Colonic mucosa (tissue), 4 donors: ENCODE data around the gene LY9. TPM values are rescaled to one million over a fixed set of nuclear protein-coding genes. Genes with fewer than 3 reads are reported as not detected.

Experiments used
- DNase-seq: peaks from one replicate; pipeline ENCODE4 v3.0.0-alpha.2; 2020
- H3K27ac ChIP-seq: fragments of 200-600 bp; one replicate; pipeline ENCODE4 v1.8.0; 2021
- H3K27me3 ChIP-seq: fragments of 200-600 bp; one replicate; pipeline ENCODE4 v1.8.0; 2021
- H3K36me3 ChIP-seq: fragments of 200-600 bp; one replicate; pipeline ENCODE4 v1.8.0; 2021
- H3K4me1 ChIP-seq: fragments of 200-600 bp; one replicate; pipeline ENCODE4 v1.8.0; 2021; ENCODE audit warnings: mild to moderate bottlenecking
- H3K4me3 ChIP-seq: fragments of 200-600 bp; one replicate; pipeline ENCODE4 v1.8.0; 2021
- H3K9ac ChIP-seq, 2 donors: one replicate each; pipeline ENCODE4 v1.7.0; 2013; ENCODE audit warnings: control low read depth in 2 of 2, low read depth in 2 of 2, low read length in 2 of 2
- H3K9me3 ChIP-seq: fragments of 200-600 bp; one replicate; pipeline ENCODE4 v1.8.0; 2021
- intact Hi-C: fragments of 100-400 bp; cut with DNase I; formaldehyde crosslinking; loops from one replicate; pipeline ENCODE4 v1.14.1; 2022
- total RNA-seq, 2 donors: library from RNA; stranded (reverse); fragmentation: NEBNext Ultra II Directional in 1 of 2; extraction: Animal tissue kit (Norgen Biotek cat#: 25700) in 1 of 2; gene quantifications; one replicate each; pipeline ENCODE4 v1.2.1, GENCODE V29; 2021
- TF ChIP-seq, protein P1 (sequence below): fragments of 200-600 bp; IDR thresholded peaks from one replicate; pipeline ENCODE4 v1.8.0; 2022; ENCODE audit warnings: antibody characterized with exemption, mild to moderate bottlenecking
- donor health status: healthy.
- donor health status: DM: no; HTN: no; CAD: no.
- donor health status: DM: no; HTN: no; CAD: no.

LY9 gene
- total RNA-seq, 2 donors from 2014 or later: 1.2 to 2.7 TPM

DNA sequence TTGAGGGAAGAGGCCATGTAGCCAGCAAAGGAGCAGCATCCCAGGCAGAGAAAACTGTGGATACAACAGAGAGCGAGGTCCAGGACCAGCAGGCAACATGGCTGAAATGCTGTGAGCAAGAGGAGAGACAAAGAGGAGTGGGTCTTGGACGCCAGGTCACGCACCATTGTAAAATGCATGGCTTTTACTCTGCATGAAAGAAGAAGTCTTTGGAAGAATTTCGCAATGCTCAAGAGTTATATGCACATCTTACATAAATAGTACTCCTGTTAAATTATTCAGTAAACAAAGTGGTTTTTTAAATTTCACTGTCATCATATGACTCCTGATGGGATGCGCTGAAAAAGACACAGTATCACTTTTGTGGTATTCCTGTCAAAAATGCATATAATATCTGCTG, 63.2 kb downstream of the LY9 start:
- no peaks in the 10 kb centered on the region for H3K9me3 ChIP-seq
- H3K4me3 ChIP-seq: no peak overlapping the region
- TF ChIP-seq, protein P1, sequence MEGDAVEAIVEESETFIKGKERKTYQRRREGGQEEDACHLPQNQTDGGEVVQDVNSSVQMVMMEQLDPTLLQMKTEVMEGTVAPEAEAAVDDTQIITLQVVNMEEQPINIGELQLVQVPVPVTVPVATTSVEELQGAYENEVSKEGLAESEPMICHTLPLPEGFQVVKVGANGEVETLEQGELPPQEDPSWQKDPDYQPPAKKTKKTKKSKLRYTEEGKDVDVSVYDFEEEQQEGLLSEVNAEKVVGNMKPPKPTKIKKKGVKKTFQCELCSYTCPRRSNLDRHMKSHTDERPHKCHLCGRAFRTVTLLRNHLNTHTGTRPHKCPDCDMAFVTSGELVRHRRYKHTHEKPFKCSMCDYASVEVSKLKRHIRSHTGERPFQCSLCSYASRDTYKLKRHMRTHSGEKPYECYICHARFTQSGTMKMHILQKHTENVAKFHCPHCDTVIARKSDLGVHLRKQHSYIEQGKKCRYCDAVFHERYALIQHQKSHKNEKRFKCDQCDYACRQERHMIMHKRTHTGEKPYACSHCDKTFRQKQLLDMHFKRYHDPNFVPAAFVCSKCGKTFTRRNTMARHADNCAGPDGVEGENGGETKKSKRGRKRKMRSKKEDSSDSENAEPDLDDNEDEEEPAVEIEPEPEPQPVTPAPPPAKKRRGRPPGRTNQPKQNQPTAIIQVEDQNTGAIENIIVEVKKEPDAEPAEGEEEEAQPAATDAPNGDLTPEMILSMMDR: no peak
- no peaks in the 10 kb centered on the region for H3K36me3 ChIP-seq
- H3K9ac ChIP-seq: no peak overlapping the region
- DNase-seq: no peak
- no peaks in the 10 kb centered on the region for H3K4me1 ChIP-seq
- H3K27ac ChIP-seq: no peak overlapping the region
- H3K27me3 ChIP-seq: no peaks in the 10 kb centered on the region
- intact Hi-C loops: no loop called here

DNA sequence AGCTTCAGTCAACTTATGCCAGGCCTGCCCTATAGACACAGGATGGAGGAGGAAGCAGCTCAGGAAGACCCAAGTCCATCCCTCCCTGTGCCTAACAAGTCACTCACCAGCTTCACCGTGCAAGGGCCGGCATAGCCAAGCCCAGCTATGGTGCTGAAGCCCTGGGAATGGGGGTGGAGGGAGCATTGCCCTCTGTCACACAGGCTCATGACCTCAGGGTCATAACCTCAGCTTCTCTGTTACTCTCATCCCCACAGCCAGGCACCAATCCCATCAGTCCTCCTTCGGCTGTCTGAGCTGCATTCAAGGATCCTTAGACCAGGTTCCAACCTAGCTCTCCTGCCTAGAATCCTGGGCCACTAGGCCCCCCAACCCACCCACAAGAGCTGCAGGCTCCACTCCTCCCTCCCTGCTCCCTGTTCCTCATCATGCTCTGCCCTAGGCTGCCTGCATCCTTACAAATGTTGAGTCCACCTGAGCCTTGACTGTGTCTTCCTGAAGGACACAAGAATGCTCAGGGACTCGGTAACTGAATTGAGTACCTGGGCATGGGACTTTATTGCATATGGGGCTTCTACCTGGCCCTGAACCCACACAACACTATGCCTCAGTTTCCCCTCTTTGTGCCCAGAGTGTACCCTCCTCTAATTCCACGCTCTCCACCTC, 65.0 kb downstream of the LY9 start:
- Histone ChIP-seq H3K9ac (no peak overlapping the region), H3K4me1 (no peaks in the 10 kb centered on the region), H3K9me3 (no peaks in the 10 kb centered on the region), H3K4me3 (no peak overlapping the region), H3K27me3 (no peaks in the 10 kb centered on the region), H3K36me3 (no peaks in the 10 kb centered on the region), H3K27ac (no peak overlapping the region)
- no peak for DNase-seq
- TF ChIP-seq, protein P1: no peak
- intact Hi-C loops: no loop called here

DNA sequence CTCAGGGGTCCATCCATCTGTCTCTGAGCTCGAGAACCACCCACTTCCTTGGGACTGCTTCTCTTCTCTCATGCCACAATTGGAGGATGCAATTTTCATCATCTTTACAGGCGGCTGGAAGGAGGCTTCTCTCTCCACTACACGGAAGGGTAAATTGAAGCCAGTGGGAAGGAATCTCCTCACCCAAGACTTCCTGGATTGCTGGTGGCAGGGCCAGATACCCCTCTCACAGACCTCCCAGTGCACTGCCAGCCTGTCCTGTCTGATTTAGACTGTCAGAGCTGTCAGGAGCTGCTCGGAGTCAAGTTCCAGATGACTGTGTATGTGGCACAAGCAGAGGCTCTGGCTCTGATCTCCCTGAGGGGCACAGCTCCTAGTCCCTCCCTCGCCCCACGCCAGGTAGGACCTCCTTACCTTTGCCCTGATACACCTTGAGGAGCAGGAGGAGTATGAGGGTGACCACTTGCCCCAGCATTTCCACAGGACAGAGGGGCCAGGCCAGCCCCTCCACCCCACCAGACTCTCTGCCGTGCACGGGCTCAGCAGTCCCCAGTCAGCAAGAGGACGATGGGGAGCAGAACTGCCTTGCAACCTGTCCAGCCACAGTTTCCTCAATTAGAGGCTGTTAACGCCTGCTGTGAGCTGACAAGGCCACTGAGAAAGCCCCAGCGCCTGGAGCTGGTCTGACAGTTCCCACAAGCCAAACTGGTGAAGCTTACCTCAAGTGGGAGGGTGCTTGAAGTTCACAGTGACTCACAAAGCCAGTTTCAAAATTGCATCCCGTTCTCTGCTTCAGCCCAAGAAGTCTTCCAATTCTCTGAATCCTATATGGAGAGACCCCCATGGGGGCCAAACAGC, 66.5 kb downstream of the LY9 start, which contains the start of gene CD244:
Gene CD244 (minus strand): TSS at position 685 of the 858 bp plus-strand sequence. CDS start 210 bp downstream, at position 475.
- intact Hi-C loops: no loop called here
- no peak for DNase-seq
- H3K9ac ChIP-seq: no peak within 1 kb of the TSS
- no peaks in the 10 kb centered on the region for H3K9me3 ChIP-seq
- H3K27me3 ChIP-seq: no peaks in the 10 kb centered on the region
- no peaks in the 10 kb centered on the region for H3K36me3 ChIP-seq
- TF ChIP-seq, protein P1: no peak
- no peaks in the 10 kb centered on the region for H3K4me1 ChIP-seq
- no peak within 1 kb of the TSS for H3K27ac ChIP-seq
- H3K4me3 ChIP-seq: no peak within 1 kb of the TSS

DNA sequence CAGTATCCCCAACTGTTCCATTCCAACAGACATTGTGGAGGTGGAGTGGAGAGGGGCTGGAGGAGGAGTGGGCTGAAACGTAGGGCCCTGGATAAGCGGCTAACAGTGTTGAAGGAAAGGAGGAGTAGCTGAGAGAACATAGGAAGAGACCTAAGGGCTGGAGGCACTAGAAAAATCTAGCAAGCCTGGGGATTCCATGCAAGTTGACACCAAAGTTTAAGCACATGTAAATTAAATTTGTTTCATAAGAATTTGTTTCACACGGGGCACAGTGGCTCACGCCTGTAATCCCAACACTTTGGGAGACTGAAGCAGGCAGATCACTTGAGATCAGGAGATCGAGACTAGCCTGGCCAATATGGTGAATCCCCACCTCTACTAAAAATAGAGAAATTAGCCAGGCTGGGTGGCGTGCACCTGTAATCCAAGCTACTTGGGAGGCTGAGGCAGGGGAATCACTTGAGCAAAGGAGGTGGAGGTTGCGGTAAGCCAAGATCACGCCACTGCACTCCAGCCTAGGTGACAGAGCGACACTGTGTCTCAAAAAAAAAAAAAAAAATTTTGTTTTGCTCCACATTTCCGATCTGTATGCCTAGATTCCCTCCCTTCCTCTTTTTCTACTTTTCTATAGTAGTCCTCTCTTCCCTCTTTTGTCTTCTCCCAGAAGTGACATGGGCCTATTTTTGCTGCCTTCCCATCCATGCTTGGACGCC, 67.2 kb downstream of the LY9 start:
- H3K4me3 ChIP-seq: no peak overlapping the region
- H3K9me3 ChIP-seq: no peaks in the 10 kb centered on the region
- H3K27me3 ChIP-seq: no peaks in the 10 kb centered on the region
- TF ChIP-seq, protein P1: no peak
- no peak overlapping the region for H3K27ac ChIP-seq
- no peak overlapping the region for H3K9ac ChIP-seq
- H3K4me1 ChIP-seq: no peaks in the 10 kb centered on the region
- H3K36me3 ChIP-seq: no peaks in the 10 kb centered on the region
- no peak for DNase-seq
- intact Hi-C loops: no loop called here

DNA sequence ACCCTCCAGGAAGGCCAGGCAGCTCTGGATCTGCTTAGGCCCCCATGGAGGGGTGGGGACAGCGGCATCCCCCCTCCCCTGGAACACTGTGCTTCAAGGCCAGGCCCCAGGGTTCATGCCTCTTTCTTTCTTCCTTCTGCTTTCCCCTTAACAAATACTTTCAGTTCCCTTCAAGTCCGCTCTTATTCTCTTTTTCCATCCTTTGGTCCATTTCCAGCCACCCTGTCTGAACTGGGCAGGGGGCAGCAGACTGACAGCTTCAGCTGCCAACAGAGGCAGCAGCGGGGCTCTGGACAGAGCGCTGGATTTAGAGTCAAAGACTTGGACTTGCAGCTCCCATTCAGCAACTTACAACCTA, 67.8 kb downstream of the LY9 start:
- TF ChIP-seq, protein P1: no peak
- intact Hi-C loops: no loop called here
- Histone ChIP-seq H3K9ac (no peak overlapping the region), H3K36me3 (no peaks in the 10 kb centered on the region), H3K27ac (no peak overlapping the region), H3K9me3 (no peaks in the 10 kb centered on the region), H3K4me3 (no peak overlapping the region), H3K27me3 (no peaks in the 10 kb centered on the region), H3K4me1 (no peaks in the 10 kb centered on the region)
- DNase-seq: no peak
